Activated T-cell treated with anti-CD3 and anti-CD28 coated beads for 48 hours (primary cell): Measurements from ENCODE around the gene YLPM1.
"Not testable (repeated sequence)": the region's sequence is repeated elsewhere in the genome, so short reads cannot be mapped to it uniquely, and the experiment has no call there.

Experiments used
- DNase-seq: peaks from one replicate; pipeline ENCODE4 v3.0.0-alpha.2; 2020; ENCODE audit warnings: low read depth

Gene YLPM1, protein sequence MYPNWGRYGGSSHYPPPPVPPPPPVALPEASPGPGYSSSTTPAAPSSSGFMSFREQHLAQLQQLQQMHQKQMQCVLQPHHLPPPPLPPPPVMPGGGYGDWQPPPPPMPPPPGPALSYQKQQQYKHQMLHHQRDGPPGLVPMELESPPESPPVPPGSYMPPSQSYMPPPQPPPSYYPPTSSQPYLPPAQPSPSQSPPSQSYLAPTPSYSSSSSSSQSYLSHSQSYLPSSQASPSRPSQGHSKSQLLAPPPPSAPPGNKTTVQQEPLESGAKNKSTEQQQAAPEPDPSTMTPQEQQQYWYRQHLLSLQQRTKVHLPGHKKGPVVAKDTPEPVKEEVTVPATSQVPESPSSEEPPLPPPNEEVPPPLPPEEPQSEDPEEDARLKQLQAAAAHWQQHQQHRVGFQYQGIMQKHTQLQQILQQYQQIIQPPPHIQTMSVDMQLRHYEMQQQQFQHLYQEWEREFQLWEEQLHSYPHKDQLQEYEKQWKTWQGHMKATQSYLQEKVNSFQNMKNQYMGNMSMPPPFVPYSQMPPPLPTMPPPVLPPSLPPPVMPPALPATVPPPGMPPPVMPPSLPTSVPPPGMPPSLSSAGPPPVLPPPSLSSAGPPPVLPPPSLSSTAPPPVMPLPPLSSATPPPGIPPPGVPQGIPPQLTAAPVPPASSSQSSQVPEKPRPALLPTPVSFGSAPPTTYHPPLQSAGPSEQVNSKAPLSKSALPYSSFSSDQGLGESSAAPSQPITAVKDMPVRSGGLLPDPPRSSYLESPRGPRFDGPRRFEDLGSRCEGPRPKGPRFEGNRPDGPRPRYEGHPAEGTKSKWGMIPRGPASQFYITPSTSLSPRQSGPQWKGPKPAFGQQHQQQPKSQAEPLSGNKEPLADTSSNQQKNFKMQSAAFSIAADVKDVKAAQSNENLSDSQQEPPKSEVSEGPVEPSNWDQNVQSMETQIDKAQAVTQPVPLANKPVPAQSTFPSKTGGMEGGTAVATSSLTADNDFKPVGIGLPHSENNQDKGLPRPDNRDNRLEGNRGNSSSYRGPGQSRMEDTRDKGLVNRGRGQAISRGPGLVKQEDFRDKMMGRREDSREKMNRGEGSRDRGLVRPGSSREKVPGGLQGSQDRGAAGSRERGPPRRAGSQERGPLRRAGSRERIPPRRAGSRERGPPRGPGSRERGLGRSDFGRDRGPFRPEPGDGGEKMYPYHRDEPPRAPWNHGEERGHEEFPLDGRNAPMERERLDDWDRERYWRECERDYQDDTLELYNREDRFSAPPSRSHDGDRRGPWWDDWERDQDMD (N-terminal part only)

GRCh38 chr14:74762917-74763802, at the start of gene YLPM1:
TSS of gene YLPM1 (plus strand) at chr14:74763316. CDS start at chr14:74763490, 174 bp downstream.
- peak; percentile 90 for DNase-seq

DNA sequence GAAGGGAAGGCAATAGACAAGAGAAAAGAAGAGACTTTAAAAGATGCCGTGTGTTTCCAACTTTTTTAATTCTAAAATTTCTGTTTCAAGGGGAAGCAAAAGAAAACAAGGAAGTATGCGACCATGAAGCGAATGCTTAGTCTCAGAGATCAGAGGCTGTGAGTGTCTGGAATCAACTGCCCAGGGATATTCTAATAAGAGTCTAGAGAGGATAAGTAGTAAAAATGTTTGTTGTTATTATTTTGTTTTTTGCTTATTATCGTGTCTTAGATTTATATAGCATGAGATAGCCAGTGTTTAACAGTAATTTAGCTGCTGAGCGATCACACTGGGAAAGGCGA, 49.8 kb upstream of the YLPM1 start:
- DNase-seq = no peak

GRCh38 chr14:74720526-74720925, 42.6 kb upstream of the YLPM1 start:
- DNase-seq = no peak

- no peak for DNase-seq
Measured at GRCh38 chr14:74723134-74723533, 40.0 kb upstream of the YLPM1 start.

DNA sequence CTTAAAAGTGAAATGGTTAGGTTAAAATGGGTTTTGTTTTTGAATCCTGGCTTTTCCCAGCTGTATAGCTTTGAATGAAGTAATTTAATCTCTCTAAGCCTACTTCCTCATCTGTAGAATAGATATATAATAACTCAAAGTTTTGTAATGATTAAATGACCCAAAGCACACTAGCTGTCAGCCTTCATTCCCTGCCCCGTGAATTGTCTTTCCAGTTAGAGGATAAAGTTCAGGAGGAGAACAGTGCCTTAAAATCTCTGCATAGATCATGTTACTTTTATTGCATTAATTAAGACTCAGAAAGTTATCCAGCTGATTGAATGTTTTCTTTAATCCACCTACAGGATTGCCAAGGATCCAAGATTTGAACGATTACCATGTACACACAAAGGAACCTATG, 30.7 kb upstream of the YLPM1 start:
- no peak for DNase-seq

- no peak for DNase-seq
Measured at GRCh38 chr14:74733221-74733620, 29.9 kb upstream of the YLPM1 start.

GRCh38 chr14:74735125-74735524, 28.0 kb upstream of the YLPM1 start:
- DNase-seq = no peak

GRCh38 chr14:74737753-74738325, 25.3 kb upstream of the YLPM1 start:
- DNase-seq = no peak

- no peak for DNase-seq
Measured at GRCh38 chr14:74739293-74740030, 23.7 kb upstream of the YLPM1 start.

DNA sequence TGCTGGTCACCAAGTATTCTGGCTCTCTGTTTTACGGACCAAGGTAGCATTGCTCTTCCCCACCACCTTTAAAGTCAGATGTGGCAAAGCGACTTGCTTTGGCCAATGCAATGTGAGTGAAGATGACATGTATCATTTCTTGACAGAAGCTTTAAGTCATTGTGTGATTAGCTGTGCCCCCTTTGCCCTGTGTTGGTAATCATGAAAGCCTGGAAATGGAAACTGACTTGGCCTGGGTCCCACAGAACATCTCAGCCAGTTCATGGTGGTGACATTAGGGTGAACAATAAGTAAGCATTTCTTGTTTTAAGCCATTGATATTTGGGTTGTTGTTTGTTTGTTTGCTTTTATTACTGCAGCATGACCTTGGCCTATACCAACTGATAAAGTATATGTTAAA, 15.9 kb upstream of the YLPM1 start:
- no peak for DNase-seq

- DNase-seq = no peak
Measured at GRCh38 chr14:74754157-74754556, 9.0 kb upstream of the YLPM1 start.

- no peak for DNase-seq
Measured at GRCh38 chr14:74754899-74755298, 8.2 kb upstream of the YLPM1 start.

DNA sequence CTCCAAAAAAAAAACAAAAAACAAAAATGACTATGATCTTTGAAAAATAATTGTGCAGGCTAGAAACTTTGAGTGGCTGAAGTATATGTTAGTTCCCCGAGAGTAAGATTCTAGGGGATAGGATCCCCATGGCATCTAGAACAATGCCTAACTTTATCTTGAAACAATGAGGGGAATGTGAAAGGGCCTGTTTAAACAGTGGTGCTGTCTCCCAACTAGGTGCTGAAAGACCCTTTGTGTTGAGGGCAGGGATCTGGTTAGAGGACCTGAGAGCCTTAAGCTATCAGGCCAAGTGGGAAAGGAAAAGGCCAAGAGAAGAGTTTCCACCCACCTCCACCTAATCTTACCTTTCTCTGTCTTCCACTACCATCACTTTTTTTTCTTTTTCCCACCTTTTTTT, 6.8 kb upstream of the YLPM1 start:
- no peak for DNase-seq

DNA sequence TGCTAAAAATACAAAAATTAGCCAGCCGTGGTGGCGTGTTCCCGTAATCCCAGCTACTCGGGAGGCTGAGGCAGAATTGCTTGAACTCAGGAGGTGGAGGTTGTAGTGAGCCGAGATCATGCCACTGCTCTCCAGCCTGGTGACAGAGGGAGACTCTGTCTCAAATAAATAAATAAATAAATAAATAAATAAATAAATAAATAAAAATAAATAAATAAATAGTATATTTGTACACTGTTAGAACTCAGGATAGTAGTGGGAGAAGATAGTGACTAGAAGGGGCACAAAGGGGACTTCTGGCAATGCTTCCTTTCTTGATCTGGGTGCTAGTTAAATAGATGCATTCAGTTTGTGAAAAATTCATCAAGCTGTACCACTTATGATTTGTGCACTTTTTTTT, 4.6 kb upstream of the YLPM1 start:
- DNase-seq = not testable (repeated sequence)

DNA sequence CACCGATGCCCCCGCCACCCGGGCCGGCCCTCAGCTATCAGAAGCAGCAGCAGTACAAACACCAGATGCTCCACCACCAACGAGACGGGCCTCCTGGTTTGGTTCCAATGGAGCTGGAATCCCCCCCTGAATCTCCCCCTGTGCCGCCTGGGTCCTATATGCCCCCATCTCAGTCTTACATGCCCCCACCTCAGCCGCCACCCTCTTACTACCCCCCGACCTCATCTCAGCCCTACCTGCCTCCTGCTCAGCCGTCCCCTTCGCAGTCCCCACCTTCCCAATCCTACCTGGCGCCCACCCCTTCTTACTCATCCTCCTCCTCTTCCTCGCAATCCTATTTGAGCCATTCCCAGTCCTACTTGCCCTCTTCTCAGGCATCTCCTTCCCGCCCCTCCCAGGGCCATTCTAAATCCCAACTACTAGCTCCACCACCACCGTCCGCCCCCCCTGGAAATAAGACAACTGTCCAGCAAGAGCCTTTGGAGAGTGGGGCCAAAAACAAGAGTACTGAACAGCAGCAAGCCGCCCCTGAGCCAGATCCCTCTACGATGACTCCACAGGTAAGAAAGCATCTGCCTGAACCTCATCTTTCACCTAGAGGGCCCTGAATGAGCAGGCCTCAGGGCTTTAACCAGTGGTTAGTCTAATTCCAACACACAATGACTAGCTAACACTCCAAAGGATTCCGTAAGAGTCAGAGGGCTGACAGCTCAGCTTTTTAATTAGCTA, 851 bp downstream of the YLPM1 start:
- DNase-seq = no peak

GRCh38 chr14:74765721-74766120, 2.6 kb downstream of the YLPM1 start:
- DNase-seq = no peak

DNA sequence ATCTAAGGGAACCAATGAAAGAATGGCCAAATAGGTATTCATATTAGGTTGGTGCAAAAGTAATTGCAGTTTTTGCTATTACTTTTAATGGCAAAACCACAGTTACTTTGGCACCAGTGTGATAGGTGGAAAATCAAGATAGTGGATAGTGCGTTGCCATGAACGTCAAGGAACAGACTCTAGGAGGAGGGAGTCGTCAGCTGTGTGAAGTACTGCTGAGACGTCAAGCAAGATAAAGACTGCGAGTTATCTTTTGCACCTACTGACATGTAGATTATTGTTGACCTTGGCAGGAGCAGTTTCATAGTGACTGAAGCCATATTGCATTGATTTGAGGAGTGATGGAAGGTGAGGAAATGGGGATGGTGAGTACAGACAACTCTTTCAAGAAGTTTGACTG, 8.3 kb downstream of the YLPM1 start:
- no peak for DNase-seq

- DNase-seq = no peak
Measured at GRCh38 chr14:74784634-74785033, 21.5 kb downstream of the YLPM1 start.

- no peak for DNase-seq
Measured at GRCh38 chr14:74785056-74785613, 22.0 kb downstream of the YLPM1 start.
